ENCODE data around the gene GPALPP1. TPM values are rescaled to one million over a fixed set of nuclear protein-coding genes. Genes with fewer than 3 reads are reported as not detected.
A peak's percentile ranks its signal among the peaks of the same experiment; 100 is the strongest.
"Not testable (repeated sequence)": the region's sequence is repeated elsewhere in the genome, so short reads cannot be mapped to it uniquely, and the experiment has no call there.

GPALPP1 gene
- polyA plus RNA-seq, 2 donors, result 5.0 to 8.0 TPM

DNA sequence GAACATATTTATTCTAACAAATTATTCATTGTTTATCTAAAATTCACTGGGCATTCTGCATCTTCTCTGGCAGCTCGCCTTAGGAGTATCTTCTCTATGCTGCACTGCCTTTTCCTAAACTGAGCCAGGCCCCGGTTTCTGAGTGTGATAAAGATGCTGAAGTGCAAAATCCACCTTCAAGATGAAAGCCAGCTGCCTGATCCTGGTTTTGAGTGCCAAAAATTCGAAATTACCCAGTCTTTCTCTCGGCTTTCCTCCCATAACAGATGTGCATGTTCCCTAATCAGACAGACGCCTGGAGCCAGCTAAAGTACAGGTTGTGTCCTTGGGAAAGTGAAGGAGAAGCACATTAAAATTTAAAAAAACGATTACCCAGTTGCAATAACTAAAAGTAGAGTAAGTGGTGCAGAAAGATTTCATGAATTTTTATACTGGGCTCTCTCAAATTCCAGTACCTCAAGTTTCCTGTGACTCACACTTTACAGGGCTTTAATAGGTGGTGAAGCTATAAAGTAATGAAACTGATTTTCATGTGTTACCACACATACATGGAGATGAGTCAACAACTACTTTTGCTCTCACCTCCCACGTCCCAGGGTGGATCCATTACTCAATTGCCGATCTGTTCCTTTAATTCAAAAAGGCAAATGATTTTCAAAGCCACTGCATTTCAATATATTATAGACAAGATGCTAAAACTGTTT lies 66.0 kb downstream of the GPALPP1 start:
- Histone ChIP-seq H3K9me3 (ENCODE audit: control insufficient read depth in 2 of 2, insufficient read depth in 1 of 2, low read depth in 1 of 2, low read length in 1 of 2) (no peaks in the 10 kb centered on the region), H3K27ac (ENCODE audit: low read depth in 2 of 2, low read length in 1 of 2) (peak overlapping the region; percentile 53 to 82), H3K4me3 (ENCODE audit: low read depth in 1 of 2, low read length in 2 of 2) (no peak overlapping the region), H3K4me1 (ENCODE audit: control insufficient read depth in 2 of 2, insufficient read depth in 2 of 2, low read length in 1 of 2) (peaks cover 0 to 5% of the 10 kb centered on the region in 2 donors), H3K36me3 (ENCODE audit: control insufficient read depth in 2 of 2, insufficient read depth in 2 of 2, low read length in 1 of 2) (no peaks in the 10 kb centered on the region), H3K27me3 (ENCODE audit: control insufficient read depth in 1 of 2, insufficient read depth in 2 of 2, low read length in 2 of 2) (no peaks in the 10 kb centered on the region)
- WGBS, 2 donors, result 25 to 32% methylated on average over 8 of the region's 8 CpGs

DNA sequence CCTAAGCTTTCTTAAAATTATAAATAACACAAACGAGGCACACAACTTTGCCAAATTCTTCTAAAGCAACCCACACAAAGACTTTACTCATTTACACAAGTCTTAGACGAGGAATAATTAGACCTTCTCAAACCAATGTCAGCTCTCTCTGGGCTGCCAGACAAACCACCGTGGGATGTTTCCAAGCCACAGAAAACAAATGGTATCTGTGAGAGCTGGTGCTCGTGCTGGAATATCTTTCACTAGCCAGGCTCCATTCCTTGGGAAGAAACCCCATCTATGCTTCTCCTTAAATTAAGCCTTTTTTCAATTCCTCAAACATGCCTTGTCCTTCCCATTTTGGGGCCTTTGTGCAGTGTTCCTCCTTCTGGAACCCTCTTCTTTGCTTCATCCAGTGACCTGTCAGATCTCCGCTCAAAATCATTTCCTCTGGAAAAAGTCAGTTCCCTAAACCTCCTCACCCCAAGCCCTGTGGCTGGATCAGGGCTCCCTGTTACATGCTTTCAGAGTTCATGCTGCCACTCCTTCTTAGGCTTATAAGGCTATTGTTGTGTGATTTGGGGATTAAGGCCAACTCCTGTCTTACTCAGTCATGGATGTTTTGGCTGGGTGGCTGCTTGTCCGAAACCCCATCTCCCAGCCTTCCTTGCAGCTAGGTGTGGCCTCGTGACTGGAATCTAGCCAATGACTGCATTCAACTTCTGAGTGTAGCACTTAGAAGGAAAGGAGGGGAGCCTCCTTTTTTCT lies 66.7 kb downstream of the GPALPP1 start:
- 22 to 38% methylated on average over 7 of the region's 7 CpGs for WGBS, 2 donors
- peak overlapping the region; percentile 77 to 94 for H3K27ac ChIP-seq (ENCODE audit: low read depth in 2 of 2, low read length in 1 of 2)

GRCh38 chr13:45060062-45060461 lies 70.7 kb downstream of the GPALPP1 start:
- H3K27me3 ChIP-seq (ENCODE audit: control insufficient read depth in 1 of 2, insufficient read depth in 2 of 2, low read length in 2 of 2), result no peaks in the 10 kb centered on the region
- WGBS, 2 donors, result 83 to 89% methylated on average over 3 of the region's 3 CpGs

More for the DNA sequence above, 66.7 kb downstream of the GPALPP1 start:
- Histone ChIP-seq H3K27me3 (ENCODE audit: control insufficient read depth in 1 of 2, insufficient read depth in 2 of 2, low read length in 2 of 2) (no peaks in the 10 kb centered on the region), H3K4me1 (ENCODE audit: control insufficient read depth in 2 of 2, insufficient read depth in 2 of 2, low read length in 1 of 2) (peaks cover 0 to 5% of the 10 kb centered on the region in 2 donors), H3K4me3 (ENCODE audit: low read depth in 1 of 2, low read length in 2 of 2) (peak overlapping the region in 1 of 2 donors; percentile 21), H3K36me3 (ENCODE audit: control insufficient read depth in 2 of 2, insufficient read depth in 2 of 2, low read length in 1 of 2) (no peaks in the 10 kb centered on the region), H3K9me3 (ENCODE audit: control insufficient read depth in 2 of 2, insufficient read depth in 1 of 2, low read depth in 1 of 2, low read length in 1 of 2) (no peaks in the 10 kb centered on the region)

GRCh38 chr13:45063261-45063860 lies 74.0 kb downstream of the GPALPP1 start:
- H3K27me3 ChIP-seq (ENCODE audit: control insufficient read depth in 1 of 2, insufficient read depth in 2 of 2, low read length in 2 of 2), result no peaks in the 10 kb centered on the region
- no peak overlapping the region for H3K4me3 ChIP-seq (ENCODE audit: low read depth in 1 of 2, low read length in 2 of 2)
- WGBS, 2 donors, result 73 to 75% methylated on average over 7 of the region's 7 CpGs
- H3K9me3 ChIP-seq (ENCODE audit: control insufficient read depth in 2 of 2, insufficient read depth in 1 of 2, low read depth in 1 of 2, low read length in 1 of 2), result no peaks in the 10 kb centered on the region
- H3K27ac ChIP-seq (ENCODE audit: low read depth in 2 of 2, low read length in 1 of 2), result no peak overlapping the region
- no peaks in the 10 kb centered on the region for H3K4me1 ChIP-seq (ENCODE audit: control insufficient read depth in 2 of 2, insufficient read depth in 2 of 2, low read length in 1 of 2)
- no peaks in the 10 kb centered on the region for H3K36me3 ChIP-seq (ENCODE audit: control insufficient read depth in 2 of 2, insufficient read depth in 2 of 2, low read length in 1 of 2)

More at GRCh38 chr13:45060062-45060461, 70.7 kb downstream of the GPALPP1 start:
- Histone ChIP-seq H3K27ac (ENCODE audit: low read depth in 2 of 2, low read length in 1 of 2) (no peak overlapping the region), H3K9me3 (ENCODE audit: control insufficient read depth in 2 of 2, insufficient read depth in 1 of 2, low read depth in 1 of 2, low read length in 1 of 2) (no peaks in the 10 kb centered on the region), H3K4me3 (ENCODE audit: low read depth in 1 of 2, low read length in 2 of 2) (no peak overlapping the region), H3K36me3 (ENCODE audit: control insufficient read depth in 2 of 2, insufficient read depth in 2 of 2, low read length in 1 of 2) (no peaks in the 10 kb centered on the region), H3K4me1 (ENCODE audit: control insufficient read depth in 2 of 2, insufficient read depth in 2 of 2, low read length in 1 of 2) (peaks cover 0 to 3% of the 10 kb centered on the region in 2 donors)

DNA sequence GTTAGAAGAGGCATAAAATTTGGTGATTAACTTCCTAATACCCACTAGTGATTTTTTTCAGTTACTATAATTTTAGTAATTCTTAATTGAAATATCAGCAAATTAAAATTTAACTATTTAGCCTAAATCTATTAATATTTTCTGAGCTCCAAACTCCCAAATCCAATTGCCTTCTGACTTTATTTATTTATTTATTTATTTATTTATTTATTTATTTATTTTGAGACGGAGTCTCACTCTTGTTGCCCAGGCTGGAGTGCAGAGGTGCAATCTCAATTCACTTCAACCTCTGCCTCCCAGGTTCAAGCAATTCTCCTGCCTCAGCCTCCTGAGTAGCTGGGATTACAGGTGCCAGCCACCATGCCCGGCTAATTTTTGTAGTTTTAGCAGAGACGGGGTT lies 74.6 kb downstream of the GPALPP1 start:
- not testable (repeated sequence) for H3K36me3 ChIP-seq (ENCODE audit: control insufficient read depth in 2 of 2, insufficient read depth in 2 of 2, low read length in 1 of 2); H3K9me3 ChIP-seq (ENCODE audit: control insufficient read depth in 2 of 2, insufficient read depth in 1 of 2, low read depth in 1 of 2, low read length in 1 of 2); H3K27me3 ChIP-seq (ENCODE audit: control insufficient read depth in 1 of 2, insufficient read depth in 2 of 2, low read length in 2 of 2); H3K4me3 ChIP-seq (ENCODE audit: low read depth in 1 of 2, low read length in 2 of 2); H3K4me1 ChIP-seq (ENCODE audit: control insufficient read depth in 2 of 2, insufficient read depth in 2 of 2, low read length in 1 of 2); H3K27ac ChIP-seq (ENCODE audit: low read depth in 2 of 2, low read length in 1 of 2)
- WGBS, 2 donors, result 86 to 93% methylated on average over 3 of the region's 3 CpGs

- Histone ChIP-seq H3K27me3 (ENCODE audit: control insufficient read depth in 1 of 2, insufficient read depth in 2 of 2, low read length in 2 of 2) (no peaks in the 10 kb centered on the region), H3K36me3 (ENCODE audit: control insufficient read depth in 2 of 2, insufficient read depth in 2 of 2, low read length in 1 of 2) (no peaks in the 10 kb centered on the region), H3K27ac (ENCODE audit: low read depth in 2 of 2, low read length in 1 of 2) (no peak overlapping the region), H3K4me3 (ENCODE audit: low read depth in 1 of 2, low read length in 2 of 2) (no peak overlapping the region), H3K4me1 (ENCODE audit: control insufficient read depth in 2 of 2, insufficient read depth in 2 of 2, low read length in 1 of 2) (no peaks in the 10 kb centered on the region), H3K9me3 (ENCODE audit: control insufficient read depth in 2 of 2, insufficient read depth in 1 of 2, low read depth in 1 of 2, low read length in 1 of 2) (no peaks in the 10 kb centered on the region)
- 94% methylated on average over 6 of the region's 6 CpGs for WGBS, 2 donors
Observed at GRCh38 chr13:45064889-45065288, 75.6 kb downstream of the GPALPP1 start.

DNA sequence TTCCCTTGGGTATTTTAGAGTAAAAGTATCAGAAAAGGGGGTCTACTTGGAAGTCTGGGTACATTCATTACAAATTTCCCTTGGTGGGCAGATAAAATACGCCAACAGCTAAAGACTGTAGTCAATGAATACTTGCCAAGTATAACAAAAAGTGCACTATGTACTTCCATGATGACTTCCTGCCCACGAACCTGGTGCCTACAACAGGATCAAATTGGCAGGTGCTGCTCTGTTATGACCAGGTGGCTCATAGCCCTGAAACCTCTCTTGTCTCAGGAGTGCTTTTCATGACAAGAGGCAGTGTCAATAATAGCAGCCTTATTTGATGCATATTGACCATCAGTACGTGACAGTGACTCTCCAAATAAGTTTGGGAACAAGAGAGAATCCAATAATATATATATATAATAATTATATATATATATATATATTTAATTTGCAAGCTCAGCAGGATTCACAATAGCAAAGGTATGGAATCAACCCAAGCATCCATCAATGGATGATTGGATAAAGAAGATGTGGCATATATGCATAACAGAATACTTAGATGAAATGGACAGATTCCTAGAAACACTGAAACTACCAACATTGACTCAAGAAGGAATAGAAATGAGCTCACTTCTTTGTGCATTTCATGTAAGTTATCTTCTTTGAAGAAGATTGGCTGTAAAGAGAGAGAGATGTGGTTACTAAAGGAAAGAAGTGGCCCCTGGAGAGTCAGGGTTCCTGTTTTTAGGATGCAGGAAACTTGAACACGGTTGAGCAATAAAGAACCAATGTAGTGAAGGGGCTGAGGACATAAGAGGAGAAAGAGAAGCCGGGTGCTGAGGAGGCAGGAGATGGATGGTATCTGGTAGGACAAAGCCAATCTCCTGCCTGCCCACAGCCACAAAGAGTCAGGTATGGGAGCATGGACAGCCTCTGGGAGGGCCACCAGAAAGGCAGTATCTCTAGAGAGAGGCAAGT lies 79.0 kb downstream of the GPALPP1 start:
- Histone ChIP-seq H3K4me3 (ENCODE audit: low read depth in 1 of 2, low read length in 2 of 2) (no peak overlapping the region), H3K27me3 (ENCODE audit: control insufficient read depth in 1 of 2, insufficient read depth in 2 of 2, low read length in 2 of 2) (no peaks in the 10 kb centered on the region), H3K9me3 (ENCODE audit: control insufficient read depth in 2 of 2, insufficient read depth in 1 of 2, low read depth in 1 of 2, low read length in 1 of 2) (no peaks in the 10 kb centered on the region), H3K36me3 (ENCODE audit: control insufficient read depth in 2 of 2, insufficient read depth in 2 of 2, low read length in 1 of 2) (no peaks in the 10 kb centered on the region), H3K27ac (ENCODE audit: low read depth in 2 of 2, low read length in 1 of 2) (no peak overlapping the region), H3K4me1 (ENCODE audit: control insufficient read depth in 2 of 2, insufficient read depth in 2 of 2, low read length in 1 of 2) (no peaks in the 10 kb centered on the region)
- 73 to 74% methylated on average over 5 of the region's 5 CpGs for WGBS, 2 donors

DNA sequence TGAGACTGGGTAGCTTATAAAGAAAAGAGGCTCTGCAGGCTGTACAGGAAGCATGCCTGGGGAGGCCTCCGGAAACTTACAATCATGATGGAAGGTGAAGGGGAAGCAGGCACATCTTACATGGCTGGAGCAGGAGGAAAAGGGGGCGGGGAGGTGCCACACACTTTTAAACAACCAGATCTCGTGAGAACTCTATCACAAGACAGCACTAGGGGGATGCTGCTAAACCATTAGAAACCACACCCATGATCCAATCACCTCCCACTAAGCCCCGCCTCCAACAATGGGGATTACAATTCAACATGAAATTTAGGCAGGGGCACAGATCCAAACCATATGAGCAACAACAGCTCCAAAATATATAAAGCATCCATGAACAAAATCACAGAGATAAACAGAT lies 84.5 kb downstream of the GPALPP1 start:
- Histone ChIP-seq H3K4me1 (ENCODE audit: control insufficient read depth in 2 of 2, insufficient read depth in 2 of 2, low read length in 1 of 2) (no peaks in the 10 kb centered on the region), H3K36me3 (ENCODE audit: control insufficient read depth in 2 of 2, insufficient read depth in 2 of 2, low read length in 1 of 2) (no peaks in the 10 kb centered on the region), H3K9me3 (ENCODE audit: control insufficient read depth in 2 of 2, insufficient read depth in 1 of 2, low read depth in 1 of 2, low read length in 1 of 2) (no peaks in the 10 kb centered on the region), H3K27ac (ENCODE audit: low read depth in 2 of 2, low read length in 1 of 2) (no peak overlapping the region), H3K27me3 (ENCODE audit: control insufficient read depth in 1 of 2, insufficient read depth in 2 of 2, low read length in 2 of 2) (no peaks in the 10 kb centered on the region), H3K4me3 (ENCODE audit: low read depth in 1 of 2, low read length in 2 of 2) (no peak overlapping the region)
- WGBS, 2 donors, result 80 to 81% methylated on average over 4 of the region's 4 CpGs

DNA sequence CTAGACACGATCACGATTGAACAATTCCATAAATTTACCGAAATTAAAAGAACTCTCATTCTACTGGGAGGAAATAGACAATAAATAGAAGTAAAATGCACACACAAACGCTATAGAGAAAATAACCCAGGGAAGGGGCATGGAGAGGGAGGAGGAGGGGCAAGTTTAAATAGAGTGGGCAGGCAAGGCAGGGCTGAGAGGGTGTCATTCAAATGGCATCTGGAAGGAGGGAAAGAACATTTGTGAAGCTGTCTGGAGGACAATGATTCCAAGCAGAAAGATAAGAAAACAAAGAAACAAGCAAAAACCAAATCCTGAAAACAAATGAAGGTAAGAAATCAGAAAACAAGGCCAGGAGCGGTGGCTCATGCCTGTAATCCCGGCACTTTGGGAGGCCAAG lies 85.4 kb downstream of the GPALPP1 start:
- WGBS, 2 donors, result 81 to 86% methylated on average over 6 of the region's 6 CpGs
- Histone ChIP-seq H3K4me1 (ENCODE audit: control insufficient read depth in 2 of 2, insufficient read depth in 2 of 2, low read length in 1 of 2) (no peaks in the 10 kb centered on the region), H3K27ac (ENCODE audit: low read depth in 2 of 2, low read length in 1 of 2) (no peak overlapping the region), H3K36me3 (ENCODE audit: control insufficient read depth in 2 of 2, insufficient read depth in 2 of 2, low read length in 1 of 2) (no peaks in the 10 kb centered on the region), H3K9me3 (ENCODE audit: control insufficient read depth in 2 of 2, insufficient read depth in 1 of 2, low read depth in 1 of 2, low read length in 1 of 2) (no peaks in the 10 kb centered on the region), H3K27me3 (ENCODE audit: control insufficient read depth in 1 of 2, insufficient read depth in 2 of 2, low read length in 2 of 2) (no peaks in the 10 kb centered on the region), H3K4me3 (ENCODE audit: low read depth in 1 of 2, low read length in 2 of 2) (no peak overlapping the region)
